Parathyroid adenoma (tissue), 2 donors: ENCODE measurements around the gene TMEM238L.

Source experiments
- H2AFZ ChIP-seq: fragments of 300-600 bp; sonication (generic); one replicate; pipeline ENCODE4 v1.7.0; 2017; ENCODE audit warnings: antibody characterized with exemption, mild to moderate bottlenecking
- H3K27ac ChIP-seq: fragments of 300-600 bp; sonication (generic); one replicate; pipeline ENCODE4 v1.7.0; 2017
- H3K27me3 ChIP-seq: fragments of 300-600 bp; sonication (generic); one replicate; pipeline ENCODE4 v1.7.0; 2017; ENCODE audit warnings: low read length; ENCODE audit not compliant: control insufficient read depth, insufficient read depth
- H3K36me3 ChIP-seq: fragments of 300-600 bp; sonication (generic); one replicate; pipeline ENCODE4 v1.7.0; 2017; ENCODE audit warnings: low read length; ENCODE audit not compliant: control insufficient read depth, insufficient read depth
- H3K4me1 ChIP-seq: fragments of 300-600 bp; sonication (generic); one replicate; pipeline ENCODE4 v1.7.0; 2017; ENCODE audit warnings: control low read depth
- H3K4me2 ChIP-seq: fragments of 300-600 bp; sonication (generic); one replicate; pipeline ENCODE4 v1.7.0; 2017; ENCODE audit warnings: low read length
- H3K4me3 ChIP-seq: fragments of 300-600 bp; sonication (generic); one replicate; pipeline ENCODE4 v1.7.0; 2017; ENCODE audit warnings: low read depth, low read length
- H3K79me2 ChIP-seq: fragments of 300-600 bp; sonication (generic); one replicate; pipeline ENCODE4 v1.7.0; 2017; ENCODE audit warnings: control low read depth
- H3K9ac ChIP-seq: fragments of 300-600 bp; sonication (generic); one replicate; pipeline ENCODE4 v1.7.0; 2017; ENCODE audit warnings: mild to moderate bottlenecking
- H3K9me3 ChIP-seq: fragments of 300-600 bp; sonication (generic); one replicate; pipeline ENCODE4 v1.7.0; 2017; ENCODE audit warnings: low read length; ENCODE audit not compliant: control insufficient read depth
- CTCF ChIP-seq: fragments of 300-600 bp; sonication (generic); IDR thresholded peaks from one replicate; pipeline ENCODE4 v1.7.0; 2017; ENCODE audit warnings: antibody characterized with exemption, mild to moderate bottlenecking
- donor health status: primary hyperparathyroidism.

Gene TMEM238L

GRCh38 chr17:10815319-10815718 is 11.4 kb upstream of the TMEM238L start:
- no peak overlapping the region for H3K27ac ChIP-seq
- no peak overlapping the region for H3K4me2 ChIP-seq
- no peak overlapping the region for H2AFZ ChIP-seq
- H3K36me3 ChIP-seq, result no peaks in the 10 kb centered on the region
- H3K27me3 ChIP-seq, result no peaks in the 10 kb centered on the region
- H3K79me2 ChIP-seq, result no peaks in the 10 kb centered on the region
- H3K9me3 ChIP-seq, result no peaks in the 10 kb centered on the region
- no peak for TF ChIP-seq CTCF
- no peak overlapping the region for H3K4me3 ChIP-seq
- H3K4me1 ChIP-seq, result no peaks in the 10 kb centered on the region
- no peak overlapping the region for H3K9ac ChIP-seq

- Histone ChIP-seq H3K4me1 (no peaks in the 10 kb centered on the region), H3K9ac (no peak overlapping the region), H3K36me3 (no peaks in the 10 kb centered on the region), H3K27ac (no peak overlapping the region), H3K4me2 (no peak overlapping the region), H3K9me3 (no peaks in the 10 kb centered on the region), H3K79me2 (no peaks in the 10 kb centered on the region), H2AFZ (no peak overlapping the region), H3K4me3 (no peak overlapping the region), H3K27me3 (no peaks in the 10 kb centered on the region)
- no peak for TF ChIP-seq CTCF
Observed at GRCh38 chr17:10814075-10814474, 10.2 kb upstream of the TMEM238L start.

GRCh38 chr17:10812674-10813073 is 8.8 kb upstream of the TMEM238L start:
- Histone ChIP-seq H3K79me2 (no peaks in the 10 kb centered on the region), H2AFZ (no peak overlapping the region), H3K36me3 (no peaks in the 10 kb centered on the region), H3K9me3 (no peaks in the 10 kb centered on the region), H3K4me2 (no peak overlapping the region), H3K27me3 (no peaks in the 10 kb centered on the region), H3K4me3 (no peak overlapping the region), H3K27ac (no peak overlapping the region), H3K9ac (no peak overlapping the region), H3K4me1 (no peaks in the 10 kb centered on the region)
- TF ChIP-seq CTCF, result no peak

GRCh38 chr17:10809605-10810004 is 5.7 kb upstream of the TMEM238L start:
- H3K79me2 ChIP-seq, result no peaks in the 10 kb centered on the region
- H3K4me1 ChIP-seq, result no peaks in the 10 kb centered on the region
- no peak overlapping the region for H3K27ac ChIP-seq
- no peak overlapping the region for H3K4me2 ChIP-seq
- no peaks in the 10 kb centered on the region for H3K36me3 ChIP-seq
- no peak overlapping the region for H3K9ac ChIP-seq
- no peak overlapping the region for H3K4me3 ChIP-seq
- no peak overlapping the region for H2AFZ ChIP-seq
- TF ChIP-seq CTCF, result no peak
- no peaks in the 10 kb centered on the region for H3K27me3 ChIP-seq
- H3K9me3 ChIP-seq, result no peaks in the 10 kb centered on the region

- Histone ChIP-seq H3K79me2 (no peaks in the 10 kb centered on the region), H3K27ac (no peak overlapping the region), H3K36me3 (no peaks in the 10 kb centered on the region), H3K4me3 (no peak overlapping the region), H3K4me2 (no peak overlapping the region), H3K9me3 (no peaks in the 10 kb centered on the region), H2AFZ (no peak overlapping the region), H3K9ac (no peak overlapping the region), H3K4me1 (no peaks in the 10 kb centered on the region), H3K27me3 (no peaks in the 10 kb centered on the region)
- no peak for TF ChIP-seq CTCF
Observed at GRCh38 chr17:10807704-10808128, 3.8 kb upstream of the TMEM238L start.
